HG02642 (cell line): ENCODE results near the gene WRAP73.
"Not testable (repeated sequence)": the region's sequence is repeated elsewhere in the genome, so short reads cannot be mapped to it uniquely, and the experiment has no call there.

Source experiments
- ATAC-seq: cut with Tn5 transposase; IDR thresholded peaks from one replicate; pipeline ENCODE4 v1.9.1; 2021; ENCODE audit warnings: mild to moderate bottlenecking; ENCODE audit not compliant: unreplicated experiment, poor library complexity

The WRAP73 gene

DNA sequence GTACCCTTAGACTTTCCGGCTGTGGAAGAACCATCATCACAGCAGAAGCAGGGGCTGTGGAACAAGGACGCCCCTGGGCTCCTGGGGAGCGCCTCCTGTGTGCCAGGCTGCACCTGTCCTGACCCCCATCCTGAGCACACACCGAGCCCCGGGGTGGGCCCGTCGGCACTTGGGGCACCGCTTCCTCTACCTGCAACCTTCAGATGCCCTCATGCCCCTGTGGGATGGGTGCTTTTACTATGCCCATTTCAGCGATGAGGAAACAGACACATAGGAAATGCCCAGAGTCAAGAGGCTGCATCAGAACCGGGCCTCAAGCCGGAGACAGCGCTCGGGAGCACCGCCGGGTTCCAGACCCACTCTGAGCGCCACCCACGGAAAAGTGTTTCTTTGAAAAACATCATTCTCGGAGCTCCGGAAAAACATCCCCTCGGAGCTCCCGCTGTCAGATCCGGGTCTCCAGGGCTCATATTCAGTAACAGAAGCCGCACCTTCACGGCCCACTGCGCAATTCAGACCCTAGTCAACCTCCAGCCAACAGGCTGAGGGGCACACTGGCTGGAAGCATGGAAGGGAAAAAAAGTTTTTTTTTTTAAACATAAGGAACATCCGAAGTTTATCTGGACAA is 17.1 kb downstream of the WRAP73 start:
- ATAC-seq, result no peak

GRCh38 chr1:3632298-3632697 is 17.6 kb downstream of the WRAP73 start:
- no peak for ATAC-seq

- ATAC-seq, result no peak
Observed at GRCh38 chr1:3631320-3632260, 18.3 kb downstream of the WRAP73 start.

DNA sequence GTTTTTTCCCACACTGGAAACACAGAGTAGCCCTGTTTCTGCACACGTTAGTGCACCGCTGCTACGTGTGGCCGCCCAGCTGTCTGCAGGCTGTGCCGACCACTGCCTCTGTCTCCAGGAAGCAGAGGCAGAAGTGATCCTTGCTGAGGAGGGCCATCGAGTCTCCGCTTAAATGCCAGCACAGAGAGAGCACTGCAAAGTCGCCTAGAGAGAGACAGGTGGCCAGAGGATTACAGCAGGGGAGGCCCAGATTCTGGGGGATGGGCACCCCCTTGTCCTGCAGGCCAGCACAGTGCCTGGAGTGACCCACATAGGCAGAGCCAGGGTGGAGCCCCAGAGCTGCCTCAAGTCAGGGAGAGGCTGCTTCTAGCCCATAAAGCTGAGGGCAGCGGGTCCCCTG is 19.0 kb downstream of the WRAP73 start:
- no peak for ATAC-seq

- ATAC-seq, result no peak
Observed at GRCh38 chr1:3630161-3630611, 19.7 kb downstream of the WRAP73 start.

GRCh38 chr1:3629561-3630160 is 20.2 kb downstream of the WRAP73 start:
- ATAC-seq, result no peak

DNA sequence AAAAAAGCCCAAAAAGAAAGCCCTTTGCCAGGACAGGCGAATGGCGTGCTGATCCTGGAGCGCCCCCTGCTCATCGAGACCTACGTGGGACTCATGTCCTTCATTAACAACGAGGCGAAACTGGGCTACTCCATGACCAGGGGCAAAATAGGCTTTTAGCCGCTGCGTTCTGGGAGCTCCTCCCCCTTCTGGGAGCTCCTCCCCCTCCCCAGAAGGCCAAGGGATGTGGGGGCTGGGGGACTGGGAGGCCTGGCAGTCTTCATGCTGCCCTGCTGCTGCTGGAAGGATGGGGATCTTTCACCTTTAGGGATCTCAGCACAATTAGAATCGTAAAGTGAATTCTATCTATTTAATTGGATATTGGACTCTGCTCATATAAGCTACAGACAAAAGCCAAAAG is 21.5 kb downstream of the WRAP73 start:
- no peak for ATAC-seq

DNA sequence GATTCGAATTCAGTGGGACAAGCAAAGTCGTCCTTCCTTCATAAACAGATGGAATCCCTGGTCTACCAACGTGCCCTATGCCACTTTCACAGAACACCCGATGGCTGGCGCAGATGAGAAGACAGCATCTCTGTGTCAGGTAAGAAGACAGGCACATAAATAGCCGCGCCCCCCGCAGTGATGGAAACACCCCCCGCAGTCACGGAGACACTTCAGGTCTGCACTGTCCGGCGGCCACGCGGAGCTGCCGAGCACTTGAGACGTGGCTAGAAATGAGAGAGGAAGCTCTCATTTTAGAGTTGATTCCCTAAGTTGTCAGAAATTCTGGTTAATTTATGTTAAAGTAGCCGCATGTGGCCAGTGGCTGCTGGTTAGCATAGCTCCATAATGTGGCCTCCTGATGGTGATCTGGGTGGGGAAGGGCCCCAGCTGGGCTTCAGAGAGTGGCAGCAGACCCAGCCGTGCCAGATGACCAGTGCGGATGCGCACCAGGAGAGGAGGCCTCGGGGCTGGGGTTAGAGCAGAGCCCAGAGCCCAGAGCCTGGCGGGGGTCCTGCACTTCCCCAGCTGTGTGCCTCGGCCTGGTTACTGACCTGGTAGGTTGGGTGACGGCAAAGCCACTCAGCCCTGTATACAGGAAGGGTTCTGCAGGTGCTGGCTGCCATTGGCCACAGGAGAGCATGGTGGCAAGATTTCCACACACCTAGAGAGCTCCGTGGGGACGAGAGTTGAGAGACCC is 22.2 kb downstream of the WRAP73 start:
- no peak for ATAC-seq

GRCh38 chr1:3626025-3626424 is 23.9 kb downstream of the WRAP73 start:
- ATAC-seq, result no peak

DNA sequence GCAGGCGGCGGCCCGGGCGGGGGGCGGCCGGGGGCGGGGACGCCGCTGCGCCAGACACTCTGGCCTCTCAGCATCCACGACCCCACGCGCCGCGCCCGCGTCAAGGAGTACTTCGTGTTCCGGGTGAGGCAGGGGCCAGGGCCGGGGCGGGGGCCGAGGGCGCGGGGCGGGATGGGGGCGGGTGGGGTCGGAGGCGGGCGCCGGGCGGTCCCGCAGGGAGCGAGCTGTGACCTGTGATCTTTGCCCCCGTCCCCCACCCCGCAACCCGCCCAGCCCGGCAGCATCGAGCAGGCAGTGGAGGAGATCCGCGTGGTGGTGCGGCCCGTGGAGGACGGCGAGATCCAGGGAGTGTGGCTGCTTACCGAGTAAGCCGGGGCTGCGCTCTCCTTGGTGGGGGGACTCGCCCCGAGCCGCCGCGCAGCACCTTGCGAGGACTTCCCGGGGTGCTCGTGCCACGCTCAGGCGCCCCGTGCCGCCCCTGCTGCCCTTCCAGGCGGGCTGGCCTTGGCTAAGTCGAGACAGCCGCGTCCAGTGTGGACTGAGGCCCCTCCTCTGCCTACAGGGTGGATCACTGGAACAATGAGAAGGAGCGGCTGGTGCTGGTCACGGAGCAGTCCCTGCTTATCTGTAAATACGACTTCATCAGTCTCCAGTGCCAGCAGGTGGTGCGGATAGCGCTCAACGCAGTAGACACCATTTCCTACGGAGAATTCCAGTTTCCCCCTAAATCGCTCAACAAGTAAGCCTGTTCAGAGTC is 24.6 kb downstream of the WRAP73 start:
- ATAC-seq, result peak; percentile 1

- peak; percentile 95 for ATAC-seq
Observed at GRCh38 chr1:3624200-3625136, 25.4 kb downstream of the WRAP73 start, which contains the start of gene TPRG1L. TSS of gene TPRG1L (plus strand) at chr1:3625015. CDS start at chr1:3625073, 58 bp downstream.

- ATAC-seq, result no peak
Observed at GRCh38 chr1:3623441-3624199, 26.3 kb downstream of the WRAP73 start.

DNA sequence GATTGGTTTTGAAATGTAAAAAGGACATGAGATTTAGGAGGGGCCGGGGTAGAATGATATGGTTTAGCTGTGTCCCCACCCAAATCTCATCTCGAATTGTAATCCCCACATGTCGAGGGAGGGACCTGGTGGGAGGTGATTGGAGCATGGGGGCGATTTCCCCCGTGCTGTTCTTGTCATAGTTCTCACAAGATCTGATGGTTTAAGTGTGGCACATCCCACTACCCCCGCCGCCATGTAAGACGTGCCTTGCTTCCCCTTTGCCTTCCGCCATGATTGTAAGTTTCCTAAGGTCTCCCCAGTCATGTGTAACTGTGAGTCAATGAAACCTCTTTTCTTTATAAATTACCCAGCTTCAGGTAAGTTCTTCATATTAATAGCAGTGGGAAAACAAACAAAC is 27.8 kb downstream of the WRAP73 start:
- not testable (repeated sequence) for ATAC-seq

- not testable (repeated sequence) for ATAC-seq
Observed at GRCh38 chr1:3621151-3621671, 28.7 kb downstream of the WRAP73 start.

GRCh38 chr1:3620708-3621107 is 29.2 kb downstream of the WRAP73 start:
- ATAC-seq, result no peak

GRCh38 chr1:3618881-3619671 is 30.8 kb downstream of the WRAP73 start:
- no peak for ATAC-seq

DNA sequence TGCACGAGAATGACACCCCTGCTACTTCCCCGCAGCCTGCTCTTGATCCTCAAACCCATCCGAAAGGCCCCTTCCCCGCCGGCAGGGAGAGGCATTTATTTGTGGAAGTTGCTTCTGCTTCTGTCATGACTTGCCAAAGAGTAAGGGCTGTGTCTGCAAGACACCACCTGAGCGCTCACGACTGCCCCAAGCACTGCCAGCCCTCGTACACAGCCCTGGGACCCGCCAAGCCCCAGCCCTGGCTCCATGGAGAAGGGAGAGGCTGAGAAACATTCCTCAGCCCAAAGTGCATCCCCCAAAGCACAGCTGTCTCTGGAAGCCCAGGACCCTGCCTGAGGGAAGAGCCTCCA is 31.4 kb downstream of the WRAP73 start:
- ATAC-seq, result no peak
